B cell (primary cell): ENCODE data around the gene CTRB2.
"Not testable (repeated sequence)": the region's sequence is repeated elsewhere in the genome, so short reads cannot be mapped to it uniquely, and the experiment has no call there.

Experiments used
- EZH2 ChIP-seq: IDR thresholded peaks from 2 replicates; pipeline ENCODE4 v1.6.1; 2012; ENCODE audit warnings: borderline replicate concordance, low read depth, mild to moderate bottlenecking, moderate library complexity, low read length; ENCODE audit not compliant: insufficient read depth, poor library complexity, severe bottlenecking
- TF ChIP-seq, protein P1 (sequence below): fragments of 200-600 bp; IDR thresholded peaks from one replicate; pipeline ENCODE4 v1.8.0; 2022; ENCODE audit warnings: antibody characterized with exemption, mild to moderate bottlenecking

DNA sequence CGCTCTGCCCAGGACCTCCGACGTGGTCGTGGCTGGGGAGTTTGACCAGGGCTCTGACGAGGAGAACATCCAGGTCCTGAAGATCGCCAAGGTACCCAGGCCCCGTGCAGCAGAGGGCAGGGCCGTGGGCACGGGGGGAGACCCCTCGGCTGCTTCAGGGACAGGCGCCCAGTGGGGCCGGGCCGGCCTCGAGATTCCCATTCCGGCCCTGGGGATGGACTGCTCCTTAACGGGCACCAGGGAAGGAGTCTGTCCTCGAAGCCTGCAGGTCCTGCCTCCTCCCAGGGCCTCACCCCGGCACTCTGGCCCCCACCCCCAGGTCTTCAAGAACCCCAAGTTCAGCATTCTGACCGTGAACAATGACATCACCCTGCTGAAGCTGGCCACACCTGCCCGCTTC lies 16.2 kb upstream of the CTRB2 start:
- TF ChIP-seq, protein P1, sequence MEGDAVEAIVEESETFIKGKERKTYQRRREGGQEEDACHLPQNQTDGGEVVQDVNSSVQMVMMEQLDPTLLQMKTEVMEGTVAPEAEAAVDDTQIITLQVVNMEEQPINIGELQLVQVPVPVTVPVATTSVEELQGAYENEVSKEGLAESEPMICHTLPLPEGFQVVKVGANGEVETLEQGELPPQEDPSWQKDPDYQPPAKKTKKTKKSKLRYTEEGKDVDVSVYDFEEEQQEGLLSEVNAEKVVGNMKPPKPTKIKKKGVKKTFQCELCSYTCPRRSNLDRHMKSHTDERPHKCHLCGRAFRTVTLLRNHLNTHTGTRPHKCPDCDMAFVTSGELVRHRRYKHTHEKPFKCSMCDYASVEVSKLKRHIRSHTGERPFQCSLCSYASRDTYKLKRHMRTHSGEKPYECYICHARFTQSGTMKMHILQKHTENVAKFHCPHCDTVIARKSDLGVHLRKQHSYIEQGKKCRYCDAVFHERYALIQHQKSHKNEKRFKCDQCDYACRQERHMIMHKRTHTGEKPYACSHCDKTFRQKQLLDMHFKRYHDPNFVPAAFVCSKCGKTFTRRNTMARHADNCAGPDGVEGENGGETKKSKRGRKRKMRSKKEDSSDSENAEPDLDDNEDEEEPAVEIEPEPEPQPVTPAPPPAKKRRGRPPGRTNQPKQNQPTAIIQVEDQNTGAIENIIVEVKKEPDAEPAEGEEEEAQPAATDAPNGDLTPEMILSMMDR = not testable (repeated sequence)
- not testable (repeated sequence) for TF ChIP-seq EZH2
